Activated T-cell treated with anti-CD3 and anti-CD28 coated beads, Interleukin-2, amount 50 U/mL, for 72 hours (primary cell): Measurements from ENCODE around the gene CPB2. TPM values are rescaled to one million over a fixed set of nuclear protein-coding genes. Genes with fewer than 3 reads are reported as not detected.
A peak's percentile ranks its signal among the peaks of the same experiment; 100 is the strongest.

Source experiments
- ATAC-seq, 2 donors: fragments of 150-1000 bp; cut with Tn5 transposase; replicated peaks in 1 of 2; 2 replicates each; pipeline ENCODE4 v1.10.0; 2021; ENCODE audit warnings: moderate library complexity in 2 of 2, mild to moderate bottlenecking in 1 of 2
- DNase-seq, 2 donors: peaks; one replicate each; pipeline ENCODE4 v3.0.0; 2021 to 2022; ENCODE audit warnings: mixed read lengths in 1 of 2
- H3K27ac Mint-ChIP-seq: one replicate; pipeline ENCODE4 v1.8.0; 2022; ENCODE audit warnings: mild to moderate bottlenecking, moderate library complexity, mixed read lengths
- H3K27me3 Mint-ChIP-seq: one replicate; pipeline ENCODE4 v1.8.0; 2022; ENCODE audit warnings: low read depth, mixed read lengths
- H3K36me3 Mint-ChIP-seq, 2 donors: one replicate each; pipeline ENCODE4 v1.8.0; 2022; ENCODE audit warnings: mixed read lengths in 2 of 2, mild to moderate bottlenecking in 1 of 2; ENCODE audit not compliant: insufficient read depth in 2 of 2
- H3K4me1 Mint-ChIP-seq: one replicate; pipeline ENCODE4 v1.8.0; 2022; ENCODE audit warnings: low read depth, mixed read lengths
- H3K4me3 Mint-ChIP-seq, 2 donors: one replicate each; pipeline ENCODE4 v1.8.0; 2022; ENCODE audit warnings: mild to moderate bottlenecking in 2 of 2, mixed read lengths in 2 of 2, moderate library complexity in 2 of 2
- H3K9me3 Mint-ChIP-seq, 2 donors: one replicate each; pipeline ENCODE4 v1.8.0; 2022; ENCODE audit warnings: mixed read lengths in 2 of 2
- total RNA-seq, 2 donors: library from RNA; stranded (reverse); gene quantifications; one replicate each; pipeline ENCODE4 v1.2.3, GENCODE V29; 2022

CPB2 gene
- total RNA-seq, 2 donors from 2014 or later: not detected

GRCh38 chr13:46124967-46125933 lies 20.4 kb upstream of the CPB2 start:
- DNase-seq: no peak
- H3K36me3 Mint-ChIP-seq: peaks cover 8 to 22% of the 10 kb centered on the region in 2 donors

GRCh38 chr13:46124531-46124966 lies 19.7 kb upstream of the CPB2 start:
- Mint-ChIP-seq H3K27me3 (no peaks in the 10 kb centered on the region), H3K4me1 (peaks cover 39% of the 10 kb centered on the region), H3K27ac (peak overlapping the region; percentile 79), H3K36me3 (peaks cover 8 to 18% of the 10 kb centered on the region in 2 donors), H3K9me3 (no peaks in the 10 kb centered on the region), H3K4me3 (peak overlapping the region in 1 of 2 donors; percentile 20)
- ATAC-seq (no peak), DNase-seq (peak in 1 of 2 donors; percentile 33)

More at GRCh38 chr13:46124967-46125933, 20.4 kb upstream of the CPB2 start:
- peak overlapping the region; percentile 79 for H3K27ac Mint-ChIP-seq
- no peaks in the 10 kb centered on the region for H3K27me3 Mint-ChIP-seq
- H3K9me3 Mint-ChIP-seq: no peaks in the 10 kb centered on the region
- no peak for ATAC-seq
- H3K4me3 Mint-ChIP-seq: peak overlapping the region in 1 of 2 donors; percentile 20
- H3K4me1 Mint-ChIP-seq: peaks cover 39% of the 10 kb centered on the region

GRCh38 chr13:46122304-46122703 lies 17.5 kb upstream of the CPB2 start:
- no peak overlapping the region for H3K4me3 Mint-ChIP-seq

GRCh38 chr13:46121597-46122163 lies 16.8 kb upstream of the CPB2 start:
- H3K4me3 Mint-ChIP-seq: no peak overlapping the region
- peak overlapping the region; percentile 66 for H3K27ac Mint-ChIP-seq
- DNase-seq (no peak), ATAC-seq (peak; percentile 10 to 16)
- H3K27me3 Mint-ChIP-seq: no peaks in the 10 kb centered on the region
- H3K4me1 Mint-ChIP-seq: peaks cover 34% of the 10 kb centered on the region
- no peaks in the 10 kb centered on the region for H3K9me3 Mint-ChIP-seq
- peaks cover 2 to 7% of the 10 kb centered on the region in 2 donors for H3K36me3 Mint-ChIP-seq

More at GRCh38 chr13:46122304-46122703, 17.5 kb upstream of the CPB2 start:
- DNase-seq (no peak), ATAC-seq (peak; percentile 8 to 18)
- Mint-ChIP-seq H3K36me3 (peaks cover 2 to 7% of the 10 kb centered on the region in 2 donors), H3K27me3 (no peaks in the 10 kb centered on the region), H3K4me1 (peaks cover 35% of the 10 kb centered on the region), H3K27ac (peak overlapping the region; percentile 66), H3K9me3 (no peaks in the 10 kb centered on the region)

- Mint-ChIP-seq H3K27ac (peak overlapping the region; percentile 66), H3K4me1 (peaks cover 30% of the 10 kb centered on the region), H3K4me3 (no peak overlapping the region), H3K27me3 (no peaks in the 10 kb centered on the region), H3K36me3 (peaks cover 2 to 4% of the 10 kb centered on the region in 2 donors), H3K9me3 (no peaks in the 10 kb centered on the region)
- DNase-seq (no peak), ATAC-seq (peak; percentile 8 to 25)
Observed at GRCh38 chr13:46121033-46121432, 16.2 kb upstream of the CPB2 start.

- no peaks in the 10 kb centered on the region for H3K27me3 Mint-ChIP-seq
- no peaks in the 10 kb centered on the region for H3K36me3 Mint-ChIP-seq
- H3K4me1 Mint-ChIP-seq: peaks cover 20% of the 10 kb centered on the region
- H3K4me3 Mint-ChIP-seq: no peak overlapping the region
- no peaks in the 10 kb centered on the region for H3K9me3 Mint-ChIP-seq
- H3K27ac Mint-ChIP-seq: peak overlapping the region; percentile 55
- DNase-seq: no peak
- ATAC-seq: peak; percentile 14 to 22
Observed at GRCh38 chr13:46119883-46120614, 15.2 kb upstream of the CPB2 start.

GRCh38 chr13:46116653-46117502 lies 12.0 kb upstream of the CPB2 start:
- Mint-ChIP-seq H3K27ac (no peak overlapping the region), H3K9me3 (no peaks in the 10 kb centered on the region), H3K27me3 (no peaks in the 10 kb centered on the region), H3K4me1 (peaks cover 5% of the 10 kb centered on the region), H3K4me3 (no peak overlapping the region), H3K36me3 (no peaks in the 10 kb centered on the region)
- ATAC-seq (no peak), DNase-seq (no peak)

GRCh38 chr13:46114613-46115012 lies 9.8 kb upstream of the CPB2 start:
- H3K27me3 Mint-ChIP-seq: no peaks in the 10 kb centered on the region

GRCh38 chr13:46113596-46113995 lies 8.8 kb upstream of the CPB2 start:
- Mint-ChIP-seq H3K27me3 (no peaks in the 10 kb centered on the region), H3K27ac (no peak overlapping the region), H3K9me3 (no peaks in the 10 kb centered on the region), H3K36me3 (no peaks in the 10 kb centered on the region), H3K4me3 (no peak overlapping the region), H3K4me1 (no peaks in the 10 kb centered on the region)
- ATAC-seq: peak in 1 of 2 donors; percentile 29
- no peak for DNase-seq

More at GRCh38 chr13:46114613-46115012, 9.8 kb upstream of the CPB2 start:
- Mint-ChIP-seq H3K4me3 (no peak overlapping the region), H3K4me1 (no peaks in the 10 kb centered on the region), H3K27ac (no peak overlapping the region), H3K9me3 (no peaks in the 10 kb centered on the region), H3K36me3 (no peaks in the 10 kb centered on the region)
- DNase-seq (no peak), ATAC-seq (no peak)

GRCh38 chr13:46111151-46111550 lies 6.3 kb upstream of the CPB2 start:
- Mint-ChIP-seq H3K27ac (no peak overlapping the region), H3K4me3 (no peak overlapping the region), H3K9me3 (no peaks in the 10 kb centered on the region), H3K27me3 (no peaks in the 10 kb centered on the region), H3K4me1 (peaks cover 7% of the 10 kb centered on the region), H3K36me3 (no peaks in the 10 kb centered on the region)
- DNase-seq: no peak
- no peak for ATAC-seq

GRCh38 chr13:46109451-46109850 lies 4.6 kb upstream of the CPB2 start:
- Mint-ChIP-seq H3K36me3 (no peaks in the 10 kb centered on the region), H3K27ac (no peak overlapping the region), H3K9me3 (no peaks in the 10 kb centered on the region), H3K4me1 (peaks cover 7% of the 10 kb centered on the region), H3K27me3 (no peaks in the 10 kb centered on the region), H3K4me3 (no peak overlapping the region)
- no peak for ATAC-seq
- no peak for DNase-seq

- peaks cover 7% of the 10 kb centered on the region for H3K4me1 Mint-ChIP-seq
- H3K4me3 Mint-ChIP-seq: peak overlapping the region; percentile 0 to 58
- no peaks in the 10 kb centered on the region for H3K36me3 Mint-ChIP-seq
- no peaks in the 10 kb centered on the region for H3K9me3 Mint-ChIP-seq
- no peaks in the 10 kb centered on the region for H3K27me3 Mint-ChIP-seq
- DNase-seq (no peak), ATAC-seq (no peak)
- peak overlapping the region; percentile 36 for H3K27ac Mint-ChIP-seq
Observed at GRCh38 chr13:46106839-46107371, 2.1 kb upstream of the CPB2 start.
